GM12878 (cell line): ENCODE data around the gene GUK1.

Experiments used
- LARP7 ChIP-seq: fragments of 450-650 bp; IDR thresholded peaks from 2 replicates; pipeline ENCODE4 v1.6.1; 2017; ENCODE audit warnings: mild to moderate bottlenecking
- TF ChIP-seq, protein P1 (sequence below): fragments of 450-650 bp; formaldehyde crosslinking; IDR thresholded peaks from 2 replicates; pipeline ENCODE4 v1.4.0; 2020; ENCODE audit warnings: mild to moderate bottlenecking, moderate library complexity

GRCh38 chr1:228097333-228098081 lies 42.6 kb upstream of the GUK1 start:
- TF ChIP-seq LARP7 = no peak
- TF ChIP-seq, protein P1, sequence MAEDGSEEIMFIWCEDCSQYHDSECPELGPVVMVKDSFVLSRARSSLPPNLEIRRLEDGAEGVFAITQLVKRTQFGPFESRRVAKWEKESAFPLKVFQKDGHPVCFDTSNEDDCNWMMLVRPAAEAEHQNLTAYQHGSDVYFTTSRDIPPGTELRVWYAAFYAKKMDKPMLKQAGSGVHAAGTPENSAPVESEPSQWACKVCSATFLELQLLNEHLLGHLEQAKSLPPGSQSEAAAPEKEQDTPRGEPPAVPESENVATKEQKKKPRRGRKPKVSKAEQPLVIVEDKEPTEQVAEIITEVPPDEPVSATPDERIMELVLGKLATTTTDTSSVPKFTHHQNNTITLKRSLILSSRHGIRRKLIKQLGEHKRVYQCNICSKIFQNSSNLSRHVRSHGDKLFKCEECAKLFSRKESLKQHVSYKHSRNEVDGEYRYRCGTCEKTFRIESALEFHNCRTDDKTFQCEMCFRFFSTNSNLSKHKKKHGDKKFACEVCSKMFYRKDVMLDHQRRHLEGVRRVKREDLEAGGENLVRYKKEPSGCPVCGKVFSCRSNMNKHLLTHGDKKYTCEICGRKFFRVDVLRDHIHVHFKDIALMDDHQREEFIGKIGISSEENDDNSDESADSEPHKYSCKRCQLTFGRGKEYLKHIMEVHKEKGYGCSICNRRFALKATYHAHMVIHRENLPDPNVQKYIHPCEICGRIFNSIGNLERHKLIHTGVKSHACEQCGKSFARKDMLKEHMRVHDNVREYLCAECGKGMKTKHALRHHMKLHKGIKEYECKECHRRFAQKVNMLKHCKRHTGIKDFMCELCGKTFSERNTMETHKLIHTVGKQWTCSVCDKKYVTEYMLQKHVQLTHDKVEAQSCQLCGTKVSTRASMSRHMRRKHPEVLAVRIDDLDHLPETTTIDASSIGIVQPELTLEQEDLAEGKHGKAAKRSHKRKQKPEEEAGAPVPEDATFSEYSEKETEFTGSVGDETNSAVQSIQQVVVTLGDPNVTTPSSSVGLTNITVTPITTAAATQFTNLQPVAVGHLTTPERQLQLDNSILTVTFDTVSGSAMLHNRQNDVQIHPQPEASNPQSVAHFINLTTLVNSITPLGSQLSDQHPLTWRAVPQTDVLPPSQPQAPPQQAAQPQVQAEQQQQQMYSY (CRISPR knock-in tag) = no peak
